H1 (cell line): ENCODE results near the gene BRMS1. TPM values are rescaled to one million over a fixed set of nuclear protein-coding genes. Genes with fewer than 3 reads are reported as not detected.
A peak's percentile ranks its signal among the peaks of the same experiment; 100 is the strongest.

Experiments
- CTCF ChIA-PET: fragments of 300-600 bp; sonication (Branson Sonifier 250); formaldehyde crosslinking; loops from one replicate; lab custom pipeline; 2021; ENCODE audit not compliant: partially characterized antibody; lab: Charles Lee
- POLR2A ChIA-PET: fragments of 300-600 bp; sonication (Branson Sonifier 250); formaldehyde crosslinking; loops from one replicate; lab custom pipeline; 2021; ENCODE audit warnings: inconsistent platforms; ENCODE audit not compliant: partially characterized antibody; lab: Charles Lee
- DNase-seq, 2 experiments: peaks; one replicate each; pipeline versions ENCODE4 v3.0.0 to v3.0.0-alpha.2; 2010 to 2022; ENCODE audit warnings: low spot score in 2 of 2, low read depth in 1 of 2, mixed read lengths in 1 of 2
- FAIRE-seq: peaks from 2 replicates; lab custom pipeline; 2011; peaks lifted over from hg19 to GRCh38; lab: Jason Lieb, UNC
- H2AFZ ChIP-seq: 2 replicates; pipeline ENCODE4 v1.8.1; 2012; ENCODE audit warnings: low read length, inconsistent platforms
- H2AK5ac ChIP-seq: 2 replicates; pipeline ENCODE4 v1.6.1; 2013; ENCODE audit warnings: low read depth, low read length
- H2BK120ac ChIP-seq: replicated peaks from 2 replicates; pipeline ENCODE3; 2013; ENCODE audit warnings: low read depth, low read length, inconsistent platforms
- H2BK12ac ChIP-seq: 2 replicates; pipeline ENCODE4 v1.6.1; 2013; ENCODE audit warnings: low read depth, low read length
- H2BK15ac ChIP-seq: 2 replicates; pipeline ENCODE4 v1.6.1; 2013; ENCODE audit warnings: low read length
- H2BK20ac ChIP-seq: 2 replicates; pipeline ENCODE4 v1.6.1; 2013; ENCODE audit warnings: low read length
- H2BK5ac ChIP-seq: 2 replicates; pipeline ENCODE4 v1.6.1; 2013; ENCODE audit warnings: low read depth, low read length
- H3K14ac ChIP-seq: 2 replicates; pipeline ENCODE4 v1.6.1; 2013; ENCODE audit warnings: inconsistent platforms; ENCODE audit not compliant: insufficient read length
- H3K18ac ChIP-seq: 2 replicates; pipeline ENCODE4 v1.6.1; 2013; ENCODE audit warnings: low read length; ENCODE audit errors: extremely low read depth
- H3K23ac ChIP-seq: 2 replicates; pipeline ENCODE4 v1.6.1; 2013; ENCODE audit warnings: inconsistent platforms; ENCODE audit not compliant: insufficient read length
- H3K23me2 ChIP-seq: 2 replicates; pipeline ENCODE4 v1.6.1; 2013; ENCODE audit warnings: low read depth, low read length
- H3K27ac ChIP-seq: 2 replicates; pipeline ENCODE4 v1.6.1; 2011; ENCODE audit warnings: low read depth, low read length, inconsistent platforms
- H3K27me3 ChIP-seq, 4 experiments: replicated peaks in 1 of 4; 1 replicate in 1 of 4; 2 replicates in 3 of 4; pipeline versions ENCODE4 v1.6.1 to v1.8.1; 2011 to 2013; ENCODE audit warnings: low read length in 3 of 4, mild to moderate bottlenecking in 3 of 4, inconsistent platforms in 2 of 4, mixed read lengths in 2 of 4, moderate library complexity in 1 of 4; ENCODE audit not compliant: control insufficient read depth in 3 of 4, insufficient read depth in 3 of 4; ENCODE audit errors: extremely low read depth in 1 of 4
- H3K36me3 ChIP-seq, 4 experiments: 2 replicates each; pipeline versions ENCODE4 v1.6.1 to v1.8.1; 2011 to 2013; ENCODE audit warnings: mild to moderate bottlenecking in 4 of 4, low read length in 3 of 4, moderate library complexity in 2 of 4, control low read depth in 1 of 4, inconsistent platforms in 1 of 4; ENCODE audit not compliant: insufficient read depth in 4 of 4, control insufficient read depth in 2 of 4
- H3K4ac ChIP-seq: replicated peaks from 2 replicates; pipeline ENCODE3; 2013; ENCODE audit warnings: low read length, low read depth, mixed read lengths, inconsistent platforms; ENCODE audit not compliant: insufficient read length
- H3K4me1 ChIP-seq, 4 experiments: replicated peaks in 1 of 4; 1 replicate in 1 of 4; 2 replicates in 3 of 4; pipeline versions ENCODE4 v1.6.1 to v1.8.1; 2011 to 2013; ENCODE audit warnings: low read length in 3 of 4, inconsistent platforms in 2 of 4, mixed read lengths in 1 of 4; ENCODE audit not compliant: insufficient read depth in 4 of 4, control insufficient read depth in 3 of 4
- H3K4me2 ChIP-seq, 2 experiments: 2 replicates each; pipeline versions ENCODE4 v1.6.1 to v1.8.1; 2011 to 2013; ENCODE audit warnings: low read depth in 2 of 2, low read length in 2 of 2, control low read depth in 1 of 2, inconsistent platforms in 1 of 2, mild to moderate bottlenecking in 1 of 2; ENCODE audit not compliant: insufficient read depth in 1 of 2
- H3K4me3 ChIP-seq, 4 experiments: fragments of 200-600, 300-600 bp in 1 of 4; sonication (generic), shearing (Covaris generic), sonication (Bioruptor Twin) in 1 of 4; 2 replicates each; pipeline versions ENCODE4 v1.5.1 to v1.8.1; 2011 to 2016; ENCODE audit warnings: low read length in 4 of 4, low read depth in 3 of 4, control low read depth in 2 of 4, inconsistent platforms in 2 of 4, mild to moderate bottlenecking in 2 of 4, mixed read lengths in 1 of 4, moderate library complexity in 1 of 4; ENCODE audit not compliant: insufficient read depth in 2 of 4; ENCODE audit errors: extremely low read depth in 1 of 4
- H3K56ac ChIP-seq: replicated peaks from 2 replicates; pipeline ENCODE3; 2013; ENCODE audit warnings: low read depth, mild to moderate bottlenecking, mixed read lengths, low read length, inconsistent platforms; ENCODE audit not compliant: insufficient read length
- H3K79me1 ChIP-seq: 2 replicates; pipeline ENCODE4 v1.6.1; 2013; ENCODE audit warnings: low read depth, low read length, control low read depth
- H3K79me2 ChIP-seq, 2 experiments: 2 replicates each; pipeline versions ENCODE4 v1.6.1 to v1.8.1; 2012 to 2013; ENCODE audit warnings: low read length in 2 of 2, mild to moderate bottlenecking in 2 of 2, inconsistent platforms in 1 of 2; ENCODE audit not compliant: insufficient read depth in 2 of 2, control insufficient read depth in 1 of 2
- H3K9ac ChIP-seq, 4 experiments: replicated peaks in 1 of 4; 1 replicate in 1 of 4; 2 replicates in 3 of 4; pipeline versions ENCODE4 v1.6.1 to v1.8.1; 2011 to 2013; ENCODE audit warnings: low read depth in 3 of 4, low read length in 3 of 4, control low read depth in 2 of 4, mild to moderate bottlenecking in 2 of 4, moderate library complexity in 2 of 4, inconsistent platforms in 1 of 4; ENCODE audit errors: extremely low read depth in 1 of 4
- H3K9me3 ChIP-seq, 2 experiments: 2 replicates each; pipeline versions ENCODE4 v1.6.1 to v1.8.1; 2012 to 2013; ENCODE audit warnings: mild to moderate bottlenecking in 2 of 2, moderate library complexity in 2 of 2, control low read depth in 1 of 2, inconsistent platforms in 1 of 2, low read depth in 1 of 2, low read length in 1 of 2, mixed read lengths in 1 of 2; ENCODE audit not compliant: insufficient read depth in 2 of 2
- H4K20me1 ChIP-seq, 2 experiments: replicated peaks in 1 of 2; 2 replicates each; pipeline versions ENCODE3 to v1.8.1; 2011 to 2013; ENCODE audit warnings: inconsistent platforms in 2 of 2, low read length in 2 of 2, mild to moderate bottlenecking in 1 of 2; ENCODE audit not compliant: insufficient read depth in 2 of 2, control insufficient read depth in 1 of 2
- H4K5ac ChIP-seq: 2 replicates; pipeline ENCODE4 v1.6.1; 2013; ENCODE audit warnings: low read length, low read depth, mixed read lengths, inconsistent platforms; ENCODE audit not compliant: insufficient read length
- H4K8ac ChIP-seq: 2 replicates; pipeline ENCODE4 v1.8.0; 2013; ENCODE audit warnings: mild to moderate bottlenecking, moderate library complexity, low read length, inconsistent platforms; ENCODE audit not compliant: insufficient read depth; ENCODE audit errors: extremely low read depth
- H4K91ac ChIP-seq: replicated peaks from 2 replicates; pipeline ENCODE3; 2013; ENCODE audit warnings: low read length, mixed read lengths, inconsistent platforms; ENCODE audit not compliant: insufficient read length
- CBX5 ChIP-seq: fragments of 300-800, 300-1000 bp; sonication (generic); IDR thresholded peaks from 2 replicates; pipeline ENCODE4 v1.7.1; 2016; ENCODE audit warnings: antibody characterized with exemption, low read length, low read depth
- CTBP2 ChIP-seq: IDR thresholded peaks from 2 replicates; pipeline ENCODE4 v1.7.0; 2011; ENCODE audit warnings: borderline replicate concordance, mild to moderate bottlenecking, moderate library complexity, mixed read lengths, low read length; ENCODE audit not compliant: insufficient read depth, insufficient read length
- E2F6 ChIP-seq: IDR thresholded peaks from 2 replicates; pipeline ENCODE4 v1.6.1; 2012; ENCODE audit warnings: inconsistent platforms
- SIRT6 ChIP-seq: IDR thresholded peaks from one replicate; pipeline ENCODE4 v1.7.1; 2012; ENCODE audit warnings: low read length, inconsistent platforms
- TAF1 ChIP-seq: IDR thresholded peaks from 2 replicates; pipeline ENCODE4 v1.6.1; 2011; ENCODE audit warnings: mild to moderate bottlenecking, low read depth, low read length
- WGBS, 2 experiments: shearing (Covaris generic) in 1 of 2; methylation state at CpG; one replicate each; pipeline versions ENCODE4 v1.1.6 to v1.1.7; 2013 to 2015; ENCODE audit warnings: low lambda C conversion rate in 2 of 2, mixed read lengths in 2 of 2, inconsistent platforms in 1 of 2, low coverage in 1 of 2, missing lambda C conversion rate in 1 of 2; ENCODE audit not compliant: insufficient replicate concordance in 2 of 2, insufficient coverage in 1 of 2, insufficient read length in 1 of 2; ENCODE audit errors: extremely low coverage in 1 of 2, missing lambda C conversion rate in 1 of 2; 5-methylcytosine and 5-hydroxymethylcytosine counted together
- polyA plus RNA-seq, 7 experiments: library from polyadenylated mRNA; depleted of rRNA in 3 of 7; stranded (reverse) in 5 of 7; unstranded in 2 of 7; fragments of >200 nt in 5 of 7; fragments of 200-250 nt in 2 of 7; gene quantifications; 1 replicate in 5 of 7; 2 replicates in 1 of 7; 4 replicates in 1 of 7; pipeline versions ENCODE4 v1.2.1 to v1.2.3, GENCODE V29; 2011 to 2013; ENCODE audit warnings: missing spikeins in 2 of 7, mixed read lengths in 2 of 7
- total RNA-seq: library from RNA; stranded (reverse); fragmentation: NEBNext Ultra II Directional; extraction: Animal tissue kit (Norgen Biotek cat#: 25700); gene quantifications from 2 replicates; pipeline ENCODE4 v1.2.1, GENCODE V29; 2021

Gene BRMS1
- total and polyA plus RNA-seq, 2 of the 8 experiments (the other 6 are each of a cell fraction or from before 2014, with no cell fraction given), result 39.2 to 46.1 TPM

- no peak overlapping the region for H2BK5ac ChIP-seq
- ChIA-PET POLR2A (interaction anchor here (1.2 to 4.0 kb wide), 5 partner anchors 9 to 50 kb away, joined by 3 to 16 read pairs (median 7); partner anchors contain the start of genes B4GAT1 and YIF1A), CTCF (interaction anchor here (0.8 to 6.6 kb wide), 10 partner anchors 11 to 112 kb away, joined by 3 to 37 read pairs (median 4); no protein-coding TSS in a partner anchor)
- no peak overlapping the region for H3K56ac ChIP-seq
- no peak overlapping the region for H2AK5ac ChIP-seq
- no peak overlapping the region for H3K4me3 ChIP-seq
- no peak overlapping the region for H4K8ac ChIP-seq
- H3K14ac ChIP-seq, result no peak overlapping the region
- H3K27me3 ChIP-seq, result peaks cover 0 to 11% (median under 1%) of the 10 kb centered on the region in 4 experiments; a peak in 4 of 7 replicates
- no peak overlapping the region for H2BK120ac ChIP-seq
- WGBS, 2 experiments, result 63% methylated on average over 8 of the region's 8 CpGs; no CpG with 5 or more reads in 1 of the 2 experiments
- H2AFZ ChIP-seq, result no peak overlapping the region
- peaks cover 4 to 14% (median 6%) of the 10 kb centered on the region in 4 experiments; a peak in 6 of 7 replicates for H3K4me1 ChIP-seq
- no peak overlapping the region for H3K4ac ChIP-seq
- no peak overlapping the region for H3K27ac ChIP-seq
- peaks cover 2 to 4% of the 10 kb centered on the region in 2 experiments for H4K20me1 ChIP-seq
- peak overlapping the region in 1 of 2 experiments; percentile 18; a peak in 1 of 4 replicates for H3K4me2 ChIP-seq
- H3K9me3 ChIP-seq, result no peaks in the 10 kb centered on the region
- H3K9ac ChIP-seq, result no peak overlapping the region; a peak in 1 of 7 replicates
- no peak overlapping the region for H3K23ac ChIP-seq
- no peak for DNase-seq
- H3K18ac ChIP-seq, result no peak overlapping the region
- H4K5ac ChIP-seq, result no peak overlapping the region
- no peak for FAIRE-seq
- H2BK20ac ChIP-seq, result no peak overlapping the region
- H3K23me2 ChIP-seq, result no peaks in the 10 kb centered on the region; the same call in 1 of the 2 replicates
- no peak overlapping the region for H2BK15ac ChIP-seq
- no peaks in the 10 kb centered on the region for H3K79me2 ChIP-seq
- H4K91ac ChIP-seq, result no peak overlapping the region
- no peaks in the 10 kb centered on the region for H3K79me1 ChIP-seq
- peak overlapping the region; percentile 43; the same call in 1 of the 2 replicates for H2BK12ac ChIP-seq
- no peaks in the 10 kb centered on the region for H3K36me3 ChIP-seq
- TF ChIP-seq SIRT6 (no peak), E2F6 (no peak), TAF1 (no peak), CBX5 (no peak), CTBP2 (no peak)
These were observed 47.3 kb downstream of the BRMS1 start for GRCh38 chr11:66297610-66298009.
